ENCODE results near the gene S1PR4.

- TF ChIP-seq CTCF (IDR thresholded peaks at IDR 0.05): no peak
- no peak for TF ChIP-seq POLR2A (IDR thresholded peaks at IDR 0.05)
These were observed 20.5 kb downstream of the S1PR4 start for GRCh38 chr19:3198901-3199700.

All from tibial nerve (tissue), 3 donors.